Placental pericyte (primary cell): ENCODE measurements around the gene IL23A. TPM values are rescaled to one million over a fixed set of nuclear protein-coding genes. Genes with fewer than 3 reads are reported as not detected.

Experiments used
- small RNA-seq: library from RNA; depleted of rRNA; stranded (forward); fragments of <200 nt; gene quantifications from one replicate; pipeline ENCODE3, GENCODE V24; 2012; ENCODE audit warnings: low replicate concordance
- total RNA-seq: library from RNA; depleted of rRNA; stranded (reverse); fragments of >200 nt; gene quantifications from 2 replicates; pipeline ENCODE4 v1.2.3, GENCODE V29; 2012

IL23A gene
- not detected in 2 replicates for total RNA-seq

GRCh38 chr12:56338308-56339157 lies at the start of gene IL23A:
IL23A (plus strand) TSS chr12:56338884; CDS start chr12:56339045, 161 bp downstream.

GRCh38 chr12:56299853-56300643 lies 38.6 kb upstream of the IL23A start, which contains the start of gene CS:
CS (minus strand) TSS chr12:56300330; CDS start chr12:56300201, 129 bp downstream.

GRCh38 chr12:56315622-56316473 lies 22.8 kb upstream of the IL23A start, which contains the start of gene CNPY2:
CNPY2 (minus strand) TSS chr12:56315988; CDS start chr12:56315217, 771 bp downstream.

GRCh38 chr12:56333679-56334489 lies 4.8 kb upstream of the IL23A start, which contains the start of gene PAN2:
PAN2 (minus strand) TSS chr12:56334000; CDS start chr12:56333094, 906 bp downstream.

GRCh38 chr12:56359851-56360767 lies 21.4 kb downstream of the IL23A start, which contains the start of gene STAT2:
STAT2 (minus strand) TSS chr12:56360107; CDS start chr12:56356571, 3,536 bp downstream.

GRCh38 chr12:56362130-56363059 lies 23.7 kb downstream of the IL23A start, which contains the start of gene APOF:
APOF (minus strand) TSS chr12:56362857; CDS start chr12:56362745, 112 bp downstream.

Small RNA genes lying within 50 kb of the gene (small RNA-seq; reads per million reads assigned to genes)
- gene RNU7-40P = 0.20 reads per million

Other genes starting within 250 kb of the IL23A start
- 136 and 194 TPM in 2 replicates for gene PA2G4, start 234.3 kb upstream of the IL23A start, total RNA-seq
- 918 and 4,761 TPM in 2 replicates for gene RPL41, start 222.3 kb upstream of the IL23A start, total RNA-seq
- 5.0 and 7.4 TPM in 2 replicates for gene ZC3H10, start 220.6 kb upstream of the IL23A start, total RNA-seq
- 334 and 363 TPM in 2 replicates for gene ESYT1, start 210.6 kb upstream of the IL23A start, total RNA-seq
- 39.5 and 81.2 TPM in 2 replicates for gene MYL6B, start 186.3 kb upstream of the IL23A start, total RNA-seq
- 1,095 and 1,312 TPM in 2 replicates for gene MYL6, start 180.5 kb upstream of the IL23A start, total RNA-seq
- gene SMARCC2, start 149.4 kb upstream of the IL23A start, total RNA-seq = 45.4 and 50.1 TPM in 2 replicates
- 104 and 236 TPM in 2 replicates for gene RNF41, start 117.0 kb upstream of the IL23A start, total RNA-seq
- 26.3 and 42.1 TPM in 2 replicates for gene NABP2, start 114.5 kb upstream of the IL23A start, total RNA-seq
- gene SLC39A5, start 108.8 kb upstream of the IL23A start, total RNA-seq = not detected in 2 replicates
- gene ANKRD52, start 80.5 kb upstream of the IL23A start, total RNA-seq = 21.2 and 39.4 TPM in 2 replicates
- 10.3 and 14.9 TPM in 2 replicates for gene COQ10A, start 71.9 kb upstream of the IL23A start, total RNA-seq
- 83.4 and 160 TPM in 2 replicates for gene CS, start 38.6 kb upstream of the IL23A start, total RNA-seq
- gene CNPY2, start 22.9 kb upstream of the IL23A start, total RNA-seq = 84.8 and 105 TPM in 2 replicates
- gene PAN2, start 4.9 kb upstream of the IL23A start, total RNA-seq = 13.6 and 20.6 TPM in 2 replicates
- 271 and 396 TPM in 2 replicates for gene STAT2, start 21.2 kb downstream of the IL23A start, total RNA-seq
- gene APOF, start 24.0 kb downstream of the IL23A start, total RNA-seq = not detected in 2 replicates
- gene TIMELESS, start 110.5 kb downstream of the IL23A start, total RNA-seq = 2.0 and 21.9 TPM in 2 replicates
- gene MIP, start 115.8 kb downstream of the IL23A start, total RNA-seq = not detected in 2 replicates
- gene SPRYD4, start 129.7 kb downstream of the IL23A start, total RNA-seq = 1.8 and 2.7 TPM in 2 replicates
- not detected in 2 replicates for gene GLS2, start 149.3 kb downstream of the IL23A start, total RNA-seq
- 13.8 and 39.8 TPM in 2 replicates for gene RBMS2, start 182.9 kb downstream of the IL23A start, total RNA-seq